ENCODE measurements around the gene MAP3K5. TPM values are rescaled to one million over a fixed set of nuclear protein-coding genes. Genes with fewer than 3 reads are reported as not detected.

Gene MAP3K5
- total RNA-seq, 1 donor from 2014 or later = 6.8 TPM

GRCh38 chr6:136775081-136775480, 17.2 kb downstream of the MAP3K5 start:
- H3K36me3 ChIP-seq (ENCODE audit: control insufficient read depth in 3 of 3, insufficient read depth in 3 of 3, low read length in 3 of 3) = no peaks in the 10 kb centered on the region
- H3K9ac ChIP-seq (ENCODE audit: low read depth in 1 of 3, low read length in 3 of 3) = no peak overlapping the region
- no peak overlapping the region for H3K27ac ChIP-seq (ENCODE audit: low read depth, low read length)
- H3K9me3 ChIP-seq (ENCODE audit: control insufficient read depth in 3 of 3, low read length in 3 of 3) = no peaks in the 10 kb centered on the region
- H3K27me3 ChIP-seq (ENCODE audit: control insufficient read depth in 3 of 3, insufficient read depth in 3 of 3, low read length in 3 of 3) = no peaks in the 10 kb centered on the region
- H3K4me3 ChIP-seq (ENCODE audit: low read length in 3 of 3) = no peak overlapping the region
- peaks cover 3 to 6% (median 5%) of the 10 kb centered on the region in 3 donors for H3K4me1 ChIP-seq (ENCODE audit: control insufficient read depth in 3 of 3, insufficient read depth in 3 of 3, low read length in 3 of 3)

GRCh38 chr6:136774228-136775041, 17.8 kb downstream of the MAP3K5 start:
- Histone ChIP-seq H3K4me3 (ENCODE audit: low read length in 3 of 3) (no peak overlapping the region), H3K4me1 (ENCODE audit: control insufficient read depth in 3 of 3, insufficient read depth in 3 of 3, low read length in 3 of 3) (peaks cover 3 to 6% (median 5%) of the 10 kb centered on the region in 3 donors), H3K36me3 (ENCODE audit: control insufficient read depth in 3 of 3, insufficient read depth in 3 of 3, low read length in 3 of 3) (no peaks in the 10 kb centered on the region), H3K9ac (ENCODE audit: low read depth in 1 of 3, low read length in 3 of 3) (no peak overlapping the region), H3K9me3 (ENCODE audit: control insufficient read depth in 3 of 3, low read length in 3 of 3) (no peaks in the 10 kb centered on the region), H3K27me3 (ENCODE audit: control insufficient read depth in 3 of 3, insufficient read depth in 3 of 3, low read length in 3 of 3) (no peaks in the 10 kb centered on the region), H3K27ac (ENCODE audit: low read depth, low read length) (no peak overlapping the region)

- Histone ChIP-seq H3K9me3 (ENCODE audit: control insufficient read depth in 3 of 3, low read length in 3 of 3) (no peaks in the 10 kb centered on the region), H3K27ac (ENCODE audit: low read depth, low read length) (no peak overlapping the region), H3K4me3 (ENCODE audit: low read length in 3 of 3) (no peak overlapping the region), H3K27me3 (ENCODE audit: control insufficient read depth in 3 of 3, insufficient read depth in 3 of 3, low read length in 3 of 3) (no peaks in the 10 kb centered on the region), H3K36me3 (ENCODE audit: control insufficient read depth in 3 of 3, insufficient read depth in 3 of 3, low read length in 3 of 3) (no peaks in the 10 kb centered on the region), H3K9ac (ENCODE audit: low read depth in 1 of 3, low read length in 3 of 3) (no peak overlapping the region), H3K4me1 (ENCODE audit: control insufficient read depth in 3 of 3, insufficient read depth in 3 of 3, low read length in 3 of 3) (peaks cover 3 to 6% (median 5%) of the 10 kb centered on the region in 3 donors)
These were observed 18.8 kb downstream of the MAP3K5 start for GRCh38 chr6:136773473-136773796.

GRCh38 chr6:136772685-136773472, 19.4 kb downstream of the MAP3K5 start:
- H3K27me3 ChIP-seq (ENCODE audit: control insufficient read depth in 3 of 3, insufficient read depth in 3 of 3, low read length in 3 of 3) = no peaks in the 10 kb centered on the region
- H3K36me3 ChIP-seq (ENCODE audit: control insufficient read depth in 3 of 3, insufficient read depth in 3 of 3, low read length in 3 of 3) = no peaks in the 10 kb centered on the region
- H3K4me3 ChIP-seq (ENCODE audit: low read length in 3 of 3) = no peak overlapping the region
- peaks cover 3 to 6% (median 5%) of the 10 kb centered on the region in 3 donors for H3K4me1 ChIP-seq (ENCODE audit: control insufficient read depth in 3 of 3, insufficient read depth in 3 of 3, low read length in 3 of 3)
- no peaks in the 10 kb centered on the region for H3K9me3 ChIP-seq (ENCODE audit: control insufficient read depth in 3 of 3, low read length in 3 of 3)
- H3K9ac ChIP-seq (ENCODE audit: low read depth in 1 of 3, low read length in 3 of 3) = no peak overlapping the region
- no peak overlapping the region for H3K27ac ChIP-seq (ENCODE audit: low read depth, low read length)

GRCh38 chr6:136771306-136771705, 21.0 kb downstream of the MAP3K5 start:
- H3K4me3 ChIP-seq (ENCODE audit: low read length in 3 of 3) = no peak overlapping the region
- no peak overlapping the region for H3K27ac ChIP-seq (ENCODE audit: low read depth, low read length)
- H3K4me1 ChIP-seq (ENCODE audit: control insufficient read depth in 3 of 3, insufficient read depth in 3 of 3, low read length in 3 of 3) = peaks cover 4 to 9% (median 6%) of the 10 kb centered on the region in 3 donors

GRCh38 chr6:136769759-136770158, 22.5 kb downstream of the MAP3K5 start:
- peaks cover 6 to 12% (median 7%) of the 10 kb centered on the region in 3 donors for H3K4me1 ChIP-seq (ENCODE audit: control insufficient read depth in 3 of 3, insufficient read depth in 3 of 3, low read length in 3 of 3)
- H3K27me3 ChIP-seq (ENCODE audit: control insufficient read depth in 3 of 3, insufficient read depth in 3 of 3, low read length in 3 of 3) = no peaks in the 10 kb centered on the region
- H3K9me3 ChIP-seq (ENCODE audit: control insufficient read depth in 3 of 3, low read length in 3 of 3) = no peaks in the 10 kb centered on the region
- no peak overlapping the region for H3K9ac ChIP-seq (ENCODE audit: low read depth in 1 of 3, low read length in 3 of 3)
- H3K27ac ChIP-seq (ENCODE audit: low read depth, low read length) = no peak overlapping the region
- no peak overlapping the region for H3K4me3 ChIP-seq (ENCODE audit: low read length in 3 of 3)
- H3K36me3 ChIP-seq (ENCODE audit: control insufficient read depth in 3 of 3, insufficient read depth in 3 of 3, low read length in 3 of 3) = no peaks in the 10 kb centered on the region

More at GRCh38 chr6:136771306-136771705, 21.0 kb downstream of the MAP3K5 start:
- no peaks in the 10 kb centered on the region for H3K9me3 ChIP-seq (ENCODE audit: control insufficient read depth in 3 of 3, low read length in 3 of 3)
- H3K9ac ChIP-seq (ENCODE audit: low read depth in 1 of 3, low read length in 3 of 3) = no peak overlapping the region
- no peaks in the 10 kb centered on the region for H3K27me3 ChIP-seq (ENCODE audit: control insufficient read depth in 3 of 3, insufficient read depth in 3 of 3, low read length in 3 of 3)
- no peaks in the 10 kb centered on the region for H3K36me3 ChIP-seq (ENCODE audit: control insufficient read depth in 3 of 3, insufficient read depth in 3 of 3, low read length in 3 of 3)

- Histone ChIP-seq H3K27me3 (ENCODE audit: control insufficient read depth in 3 of 3, insufficient read depth in 3 of 3, low read length in 3 of 3) (no peaks in the 10 kb centered on the region), H3K9me3 (ENCODE audit: control insufficient read depth in 3 of 3, low read length in 3 of 3) (no peaks in the 10 kb centered on the region), H3K27ac (ENCODE audit: low read depth, low read length) (no peak overlapping the region), H3K9ac (ENCODE audit: low read depth in 1 of 3, low read length in 3 of 3) (no peak overlapping the region), H3K36me3 (ENCODE audit: control insufficient read depth in 3 of 3, insufficient read depth in 3 of 3, low read length in 3 of 3) (no peaks in the 10 kb centered on the region), H3K4me3 (ENCODE audit: low read length in 3 of 3) (no peak overlapping the region), H3K4me1 (ENCODE audit: control insufficient read depth in 3 of 3, insufficient read depth in 3 of 3, low read length in 3 of 3) (peaks cover 6 to 12% (median 7%) of the 10 kb centered on the region in 3 donors)
These were observed 23.2 kb downstream of the MAP3K5 start for GRCh38 chr6:136769124-136769523.

GRCh38 chr6:136767570-136768309, 24.5 kb downstream of the MAP3K5 start:
- Histone ChIP-seq H3K4me3 (ENCODE audit: low read length in 3 of 3) (no peak overlapping the region), H3K4me1 (ENCODE audit: control insufficient read depth in 3 of 3, insufficient read depth in 3 of 3, low read length in 3 of 3) (peaks cover 7 to 10% (median 9%) of the 10 kb centered on the region in 3 donors), H3K27me3 (ENCODE audit: control insufficient read depth in 3 of 3, insufficient read depth in 3 of 3, low read length in 3 of 3) (no peaks in the 10 kb centered on the region), H3K36me3 (ENCODE audit: control insufficient read depth in 3 of 3, insufficient read depth in 3 of 3, low read length in 3 of 3) (no peaks in the 10 kb centered on the region), H3K27ac (ENCODE audit: low read depth, low read length) (no peak overlapping the region), H3K9me3 (ENCODE audit: control insufficient read depth in 3 of 3, low read length in 3 of 3) (no peaks in the 10 kb centered on the region), H3K9ac (ENCODE audit: low read depth in 1 of 3, low read length in 3 of 3) (no peak overlapping the region)

- Histone ChIP-seq H3K9ac (ENCODE audit: low read depth in 1 of 3, low read length in 3 of 3) (no peak overlapping the region), H3K4me1 (ENCODE audit: control insufficient read depth in 3 of 3, insufficient read depth in 3 of 3, low read length in 3 of 3) (peaks cover 14 to 16% (median 15%) of the 10 kb centered on the region in 3 donors)
These were observed 25.2 kb downstream of the MAP3K5 start for GRCh38 chr6:136767103-136767502.

More at GRCh38 chr6:136767103-136767502, 25.2 kb downstream of the MAP3K5 start:
- Histone ChIP-seq H3K9me3 (ENCODE audit: control insufficient read depth in 3 of 3, low read length in 3 of 3) (no peaks in the 10 kb centered on the region), H3K4me3 (ENCODE audit: low read length in 3 of 3) (no peak overlapping the region), H3K27me3 (ENCODE audit: control insufficient read depth in 3 of 3, insufficient read depth in 3 of 3, low read length in 3 of 3) (no peaks in the 10 kb centered on the region), H3K36me3 (ENCODE audit: control insufficient read depth in 3 of 3, insufficient read depth in 3 of 3, low read length in 3 of 3) (no peaks in the 10 kb centered on the region), H3K27ac (ENCODE audit: low read depth, low read length) (no peak overlapping the region)
